ENCODE measurements around the gene RIPOR3. TPM values are rescaled to one million over a fixed set of nuclear protein-coding genes. Genes with fewer than 3 reads are reported as not detected.
A peak's percentile ranks its signal among the peaks of the same experiment; 100 is the strongest.

The RIPOR3 gene
- total and polyA plus RNA-seq, 9 of the 15 experiments (the other 6 are each of a cell fraction or from before 2014, with no cell fraction given), result 3.3 to 62.7 (median 21.4) TPM

DNA sequence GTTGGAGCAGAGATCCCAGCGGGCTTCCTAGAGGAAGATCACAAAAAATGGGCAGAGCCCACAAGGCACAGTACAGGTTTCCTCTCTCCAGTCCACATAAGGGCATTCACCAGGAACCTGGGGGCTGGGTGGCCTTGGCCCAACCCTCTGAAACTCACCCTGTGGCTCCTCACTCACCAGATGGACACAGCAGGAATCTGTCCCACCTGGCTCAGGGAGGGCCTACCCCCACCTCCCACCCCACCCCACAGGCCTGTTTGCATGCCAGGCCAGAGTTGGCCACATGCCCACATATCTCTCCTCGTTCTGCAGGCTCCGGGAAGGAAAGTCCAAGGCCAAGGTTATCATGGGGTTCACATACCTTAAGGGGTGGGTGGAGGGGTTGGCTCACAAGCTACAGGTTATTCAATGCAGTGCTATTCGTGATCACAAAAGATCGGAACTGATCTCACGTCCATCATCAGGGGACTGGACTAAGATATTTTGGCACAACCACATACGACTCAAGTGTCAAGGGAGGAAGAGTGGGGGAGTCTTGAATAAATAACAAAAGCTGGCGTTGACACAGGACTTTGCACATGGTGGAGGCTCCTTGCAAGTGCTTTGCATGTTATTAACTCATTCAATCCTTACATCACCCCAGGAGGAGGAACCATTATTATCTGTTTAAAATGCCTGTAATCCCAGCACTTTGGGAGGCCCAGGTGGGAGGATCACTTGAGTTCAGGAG lies 13.0 kb downstream of the RIPOR3 start (continued):
- TF ChIP-seq CREM (IDR thresholded peaks at IDR 0.05; ENCODE audit: low read depth) (0 out of 2 replicates have a peak, but pooled peaks have one; percentile 22), CHD2 (IDR thresholded peaks at IDR 0.05; ENCODE audit: low read depth, low read length) (no peak), E2F3 (CRISPR knock-in tag; IDR thresholded peaks at IDR 0.05) (no peak), CBFA2T3 (IDR thresholded peaks at IDR 0.05) (peak; percentile 41), KLF1 (tag; IDR thresholded peaks at IDR 0.05) (no peak), ZKSCAN3 (CRISPR knock-in tag; IDR thresholded peaks at IDR 0.05) (no peak), BCOR (IDR thresholded peaks at IDR 0.05) (peak; percentile 19; the same call in 1 of the 2 replicates), NFE2L1 (tag; IDR thresholded peaks at IDR 0.05; ENCODE audit: borderline replicate concordance, low read depth) (no peak), KLF6 (CRISPR knock-in tag; IDR thresholded peaks at IDR 0.05; ENCODE audit: borderline replicate concordance) (no peak), RBFOX2 (IDR thresholded peaks at IDR 0.05; ENCODE audit: low read depth, low read length) (no peak), FOXA3 (CRISPR knock-in tag; conservative IDR thresholded peaks at IDR 0.05 in 1 of 2, IDR thresholded peaks at IDR 0.05 in 1 of 2) (peak; percentile 28 to 48; a peak in 3 of 4 replicates), NFIC (IDR thresholded peaks at IDR 0.05) (peak; percentile 65), EP300 (IDR thresholded peaks at IDR 0.05; ENCODE audit: low read length) (no peak), PHF21A (IDR thresholded peaks at IDR 0.05; ENCODE audit: borderline replicate concordance, low read depth) (no peak), POLR2H (tag; IDR thresholded peaks at IDR 0.05; ENCODE audit: low read depth) (no peak), CBX5 (IDR thresholded peaks at IDR 0.05; ENCODE audit: borderline replicate concordance, low read depth) (no peak)
- TF ChIP-seq, protein P1, sequence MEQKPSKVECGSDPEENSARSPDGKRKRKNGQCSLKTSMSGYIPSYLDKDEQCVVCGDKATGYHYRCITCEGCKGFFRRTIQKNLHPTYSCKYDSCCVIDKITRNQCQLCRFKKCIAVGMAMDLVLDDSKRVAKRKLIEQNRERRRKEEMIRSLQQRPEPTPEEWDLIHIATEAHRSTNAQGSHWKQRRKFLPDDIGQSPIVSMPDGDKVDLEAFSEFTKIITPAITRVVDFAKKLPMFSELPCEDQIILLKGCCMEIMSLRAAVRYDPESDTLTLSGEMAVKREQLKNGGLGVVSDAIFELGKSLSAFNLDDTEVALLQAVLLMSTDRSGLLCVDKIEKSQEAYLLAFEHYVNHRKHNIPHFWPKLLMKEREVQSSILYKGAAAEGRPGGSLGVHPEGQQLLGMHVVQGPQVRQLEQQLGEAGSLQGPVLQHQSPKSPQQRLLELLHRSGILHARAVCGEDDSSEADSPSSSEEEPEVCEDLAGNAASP (IDR thresholded peaks at IDR 0.05), result no peak
- TF ChIP-seq, protein P2, sequence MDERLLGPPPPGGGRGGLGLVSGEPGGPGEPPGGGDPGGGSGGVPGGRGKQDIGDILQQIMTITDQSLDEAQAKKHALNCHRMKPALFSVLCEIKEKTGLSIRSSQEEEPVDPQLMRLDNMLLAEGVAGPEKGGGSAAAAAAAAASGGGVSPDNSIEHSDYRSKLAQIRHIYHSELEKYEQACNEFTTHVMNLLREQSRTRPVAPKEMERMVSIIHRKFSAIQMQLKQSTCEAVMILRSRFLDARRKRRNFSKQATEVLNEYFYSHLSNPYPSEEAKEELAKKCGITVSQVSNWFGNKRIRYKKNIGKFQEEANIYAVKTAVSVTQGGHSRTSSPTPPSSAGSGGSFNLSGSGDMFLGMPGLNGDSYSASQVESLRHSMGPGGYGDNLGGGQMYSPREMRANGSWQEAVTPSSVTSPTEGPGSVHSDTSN (CRISPR knock-in tag; IDR thresholded peaks at IDR 0.05; ENCODE audit: low read depth), result no peak
- TF ChIP-seq, protein P2 (tag; conservative IDR thresholded peaks at IDR 0.05; ENCODE audit: low read depth), result peak; percentile 39; the same call in 1 of the 2 replicates
- TF ChIP-seq, protein P3, sequence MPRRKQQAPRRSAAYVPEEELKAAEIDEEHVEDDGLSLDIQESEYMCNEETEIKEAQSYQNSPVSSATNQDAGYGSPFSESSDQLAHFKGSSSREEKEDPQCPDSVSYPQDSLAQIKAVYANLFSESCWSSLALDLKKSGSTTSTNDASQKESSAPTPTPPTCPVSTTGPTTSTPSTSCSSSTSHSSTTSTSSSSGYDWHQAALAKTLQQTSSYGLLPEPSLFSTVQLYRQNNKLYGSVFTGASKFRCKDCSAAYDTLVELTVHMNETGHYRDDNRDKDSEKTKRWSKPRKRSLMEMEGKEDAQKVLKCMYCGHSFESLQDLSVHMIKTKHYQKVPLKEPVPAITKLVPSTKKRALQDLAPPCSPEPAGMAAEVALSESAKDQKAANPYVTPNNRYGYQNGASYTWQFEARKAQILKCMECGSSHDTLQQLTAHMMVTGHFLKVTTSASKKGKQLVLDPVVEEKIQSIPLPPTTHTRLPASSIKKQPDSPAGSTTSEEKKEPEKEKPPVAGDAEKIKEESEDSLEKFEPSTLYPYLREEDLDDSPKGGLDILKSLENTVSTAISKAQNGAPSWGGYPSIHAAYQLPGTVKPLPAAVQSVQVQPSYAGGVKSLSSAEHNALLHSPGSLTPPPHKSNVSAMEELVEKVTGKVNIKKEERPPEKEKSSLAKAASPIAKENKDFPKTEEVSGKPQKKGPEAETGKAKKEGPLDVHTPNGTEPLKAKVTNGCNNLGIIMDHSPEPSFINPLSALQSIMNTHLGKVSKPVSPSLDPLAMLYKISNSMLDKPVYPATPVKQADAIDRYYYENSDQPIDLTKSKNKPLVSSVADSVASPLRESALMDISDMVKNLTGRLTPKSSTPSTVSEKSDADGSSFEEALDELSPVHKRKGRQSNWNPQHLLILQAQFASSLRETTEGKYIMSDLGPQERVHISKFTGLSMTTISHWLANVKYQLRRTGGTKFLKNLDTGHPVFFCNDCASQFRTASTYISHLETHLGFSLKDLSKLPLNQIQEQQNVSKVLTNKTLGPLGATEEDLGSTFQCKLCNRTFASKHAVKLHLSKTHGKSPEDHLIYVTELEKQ (CRISPR knock-in tag; IDR thresholded peaks at IDR 0.05), result no peak

Data from K562 (cell line).